Muscle layer of colon (tissue), 2 donors: ENCODE results near the gene ANKRD27.
A peak's percentile ranks its signal among the peaks of the same experiment; 100 is the strongest.
"Not testable (repeated sequence)": the region's sequence is repeated elsewhere in the genome, so short reads cannot be mapped to it uniquely, and the experiment has no call there.

Experiments used
- H3K27ac ChIP-seq: one replicate; pipeline ENCODE4 v1.7.0; 2013; ENCODE audit warnings: low read depth, mild to moderate bottlenecking, low read length, moderate library complexity
- H3K27me3 ChIP-seq, 2 donors: one replicate each; pipeline ENCODE4 v1.7.0; 2013; ENCODE audit warnings: low read length in 2 of 2, mild to moderate bottlenecking in 2 of 2; ENCODE audit not compliant: insufficient read depth in 2 of 2, control insufficient read depth in 1 of 2
- H3K36me3 ChIP-seq: one replicate; pipeline ENCODE4 v1.7.0; 2013; ENCODE audit warnings: mild to moderate bottlenecking, low read length; ENCODE audit not compliant: insufficient read depth
- H3K4me1 ChIP-seq: one replicate; pipeline ENCODE4 v1.7.0; 2013; ENCODE audit warnings: mild to moderate bottlenecking, low read length; ENCODE audit not compliant: insufficient read depth
- H3K4me3 ChIP-seq, 2 donors: one replicate each; pipeline ENCODE4 v1.7.0; 2013; ENCODE audit warnings: low read length in 2 of 2, low read depth in 1 of 2, mild to moderate bottlenecking in 1 of 2, moderate library complexity in 1 of 2
- H3K9ac ChIP-seq: one replicate; pipeline ENCODE4 v1.7.0; 2013; ENCODE audit warnings: low read length
- H3K9me3 ChIP-seq: one replicate; pipeline ENCODE4 v1.7.0; 2013; ENCODE audit warnings: mild to moderate bottlenecking, low read length
- donor health status: abdominal sarcoma.
- donor health status: Adenocarcinoma of cecum.

The ANKRD27 gene

DNA sequence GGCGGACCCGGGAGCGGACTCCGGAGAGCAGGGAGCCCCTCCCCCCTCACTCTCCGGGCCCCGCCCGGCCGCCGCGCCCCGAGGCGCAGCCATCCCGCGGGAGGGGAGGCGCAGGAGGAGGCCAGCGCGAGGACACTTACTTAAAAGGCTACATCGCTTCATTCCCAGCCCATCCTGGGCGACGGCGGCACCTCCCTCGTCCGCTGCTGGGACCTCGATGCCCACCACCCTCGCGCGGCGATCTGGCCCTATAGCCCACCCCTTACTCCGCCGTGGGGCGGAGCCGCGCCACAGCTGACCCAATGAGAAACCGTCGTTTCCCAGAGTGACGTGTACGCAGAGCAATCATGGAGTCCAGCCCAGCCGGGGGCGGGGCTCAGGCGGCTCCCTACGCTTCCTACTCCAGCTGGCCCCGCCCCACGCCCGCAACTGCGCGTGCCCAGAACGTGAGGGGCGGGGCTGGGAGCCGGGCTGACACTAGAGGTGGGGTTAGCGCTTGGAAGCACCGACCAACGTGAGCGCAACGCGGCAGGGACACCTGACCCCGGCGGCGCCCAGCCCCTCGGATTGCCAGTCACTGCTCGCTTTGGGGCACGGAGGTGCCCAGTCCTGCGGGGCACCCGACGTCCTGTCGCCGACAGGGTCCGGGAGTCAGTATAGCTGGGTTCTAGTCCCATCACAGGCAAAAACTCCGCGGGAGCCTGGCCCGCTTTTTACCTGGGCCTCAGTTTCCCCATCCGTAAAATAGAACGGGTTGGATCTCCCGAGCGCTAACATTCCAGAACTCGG, at the start of gene ANKRD27:
TSS of gene ANKRD27 (minus strand) at position 250 of the 789 bp plus-strand sequence. CDS start 16,165 bp downstream, outside the sequence.
- Histone ChIP-seq H3K27me3 (peaks cover 0 to 13% of the 10 kb centered on the region in 2 donors), H3K9me3 (no peaks in the 10 kb centered on the region), H3K27ac (peak within 1 kb of the TSS; percentile 93), H3K4me3 (peak within 1 kb of the TSS; percentile 80 to 90), H3K4me1 (peaks cover 14% of the 10 kb centered on the region), H3K36me3 (no peaks in the 10 kb centered on the region), H3K9ac (peak within 1 kb of the TSS; percentile 21)

DNA sequence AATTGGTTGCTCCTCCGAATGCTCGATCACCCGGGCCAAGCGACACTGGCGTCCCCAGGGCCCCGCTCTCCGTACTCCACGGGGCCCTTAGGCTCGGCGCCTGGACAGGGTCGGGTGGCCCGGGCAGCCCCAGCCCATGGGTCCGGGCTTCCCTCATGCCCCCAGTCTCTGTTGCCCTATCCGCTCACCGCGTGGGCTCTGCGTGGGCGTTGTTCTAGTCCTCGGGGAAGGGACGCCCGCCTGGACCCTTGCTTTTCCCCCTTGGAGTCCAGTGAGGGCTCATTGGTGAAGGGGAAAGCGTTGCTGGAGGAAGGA, 45.9 kb upstream of the ANKRD27 start:
- no peaks in the 10 kb centered on the region for H3K36me3 ChIP-seq
- no peak overlapping the region for H3K27ac ChIP-seq
- no peak overlapping the region for H3K9ac ChIP-seq
- H3K4me1 ChIP-seq, result no peaks in the 10 kb centered on the region
- no peaks in the 10 kb centered on the region for H3K9me3 ChIP-seq
- no peaks in the 10 kb centered on the region for H3K27me3 ChIP-seq
- H3K4me3 ChIP-seq, result no peak overlapping the region

DNA sequence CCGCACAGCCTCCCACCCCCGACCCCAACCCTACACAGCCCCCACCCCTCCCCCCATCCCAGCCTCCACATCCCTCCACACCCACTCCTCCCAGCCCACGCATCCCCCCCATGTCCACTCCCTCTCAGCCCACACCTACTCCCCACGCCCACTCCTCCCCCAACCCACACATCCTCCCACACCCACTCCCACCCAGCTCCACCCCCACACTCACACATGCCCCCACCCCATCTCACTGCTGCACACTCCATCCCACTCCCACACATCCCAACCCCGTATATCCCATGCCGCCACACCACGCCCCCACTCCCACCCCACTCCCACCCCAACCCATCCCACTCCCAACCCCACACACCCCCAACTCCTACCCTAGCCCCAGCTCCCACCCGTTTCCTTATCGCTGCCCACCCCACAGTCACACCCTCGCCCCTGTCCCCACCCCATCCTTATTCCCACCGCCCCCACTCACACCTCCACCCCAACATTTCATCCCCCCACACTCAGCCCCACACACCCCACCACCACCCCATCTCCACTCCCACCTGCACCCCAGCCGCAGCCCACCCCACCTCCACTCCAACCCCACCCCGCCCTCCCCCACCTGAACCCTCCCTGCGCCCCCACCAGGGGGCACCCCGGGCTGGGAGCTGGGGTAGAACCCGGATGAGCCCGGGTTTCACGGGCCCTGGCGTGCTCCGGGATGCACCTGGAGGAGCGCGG, 45.4 kb upstream of the ANKRD27 start:
- Histone ChIP-seq H3K27ac (no peak overlapping the region), H3K36me3 (no peaks in the 10 kb centered on the region), H3K27me3 (no peaks in the 10 kb centered on the region), H3K4me3 (no peak overlapping the region), H3K9ac (no peak overlapping the region), H3K9me3 (no peaks in the 10 kb centered on the region), H3K4me1 (no peaks in the 10 kb centered on the region)

DNA sequence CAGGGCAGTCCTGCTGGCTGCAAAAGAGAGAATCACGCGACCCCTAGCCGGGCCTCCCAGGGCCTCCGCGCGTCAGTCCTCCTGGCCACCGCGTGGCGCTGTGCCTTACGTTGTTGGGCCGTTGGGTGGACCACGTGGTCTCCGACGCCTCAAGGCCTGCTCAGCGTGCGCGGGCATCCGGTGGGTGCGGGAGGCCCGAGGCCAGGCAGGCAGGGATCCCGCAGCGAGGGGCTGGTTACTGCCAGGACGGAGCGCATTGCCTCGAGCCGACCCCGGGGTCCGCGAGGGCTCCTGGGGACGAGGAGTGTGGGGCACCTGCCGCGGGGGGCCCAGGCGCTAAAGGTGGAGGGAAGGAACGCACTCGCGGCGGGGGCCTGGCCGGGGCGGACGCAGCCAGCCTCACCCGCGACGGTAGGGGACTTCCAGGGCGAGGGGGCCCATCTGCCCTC, 44.7 kb upstream of the ANKRD27 start, which contains the start of gene TDRD12:
TSS of gene TDRD12 (plus strand) at position 157 of the 449 bp plus-strand sequence. CDS start 306 bp downstream, outside the sequence.
- Histone ChIP-seq H3K36me3 (no peaks in the 10 kb centered on the region), H3K9ac (no peak within 1 kb of the TSS), H3K9me3 (no peaks in the 10 kb centered on the region), H3K27me3 (no peaks in the 10 kb centered on the region), H3K27ac (no peak within 1 kb of the TSS), H3K4me3 (no peak within 1 kb of the TSS), H3K4me1 (no peaks in the 10 kb centered on the region)

DNA sequence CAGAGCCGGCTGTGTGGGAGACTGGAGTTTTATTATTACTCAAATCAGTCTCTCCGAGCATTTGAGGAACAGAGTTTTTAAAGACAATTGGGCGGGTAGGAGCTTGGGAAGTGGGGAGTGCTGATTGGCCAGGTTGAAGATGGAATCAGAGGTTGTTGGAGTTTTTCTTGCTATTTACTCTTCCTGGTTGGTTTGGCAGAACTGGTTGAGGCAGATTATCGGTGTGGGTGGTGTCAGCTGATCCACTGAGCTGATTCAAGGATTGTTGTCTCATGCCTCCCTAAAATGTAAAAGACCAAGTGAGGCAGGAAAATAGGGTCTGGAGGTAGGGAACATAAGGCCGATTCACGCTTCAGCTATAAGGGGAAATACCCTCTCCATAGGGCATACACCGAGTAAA, 43.3 kb upstream of the ANKRD27 start:
- Histone ChIP-seq H3K36me3 (no peaks in the 10 kb centered on the region), H3K27ac (no peak overlapping the region)

DNA sequence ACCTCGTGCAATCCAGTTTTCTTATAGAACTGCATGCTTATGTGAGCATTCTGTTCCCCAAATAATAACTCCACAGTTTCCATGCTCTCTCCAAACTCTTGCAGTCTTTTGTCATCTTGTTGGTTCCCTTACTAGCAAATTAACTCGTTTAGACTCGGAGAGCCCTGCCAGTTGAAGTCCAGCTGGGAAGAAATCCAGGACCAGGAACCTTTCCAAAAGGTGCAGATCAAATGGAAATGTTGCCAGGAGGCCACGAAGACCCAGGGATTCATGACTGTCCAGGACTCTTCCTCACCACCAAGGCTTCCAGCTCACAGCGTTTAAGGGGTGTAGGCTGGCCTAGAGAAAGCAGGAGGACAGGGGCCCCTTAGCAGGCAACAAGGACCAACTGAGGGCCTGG, 42.5 kb upstream of the ANKRD27 start:
- H3K27ac ChIP-seq, result no peak overlapping the region
- H3K36me3 ChIP-seq, result no peaks in the 10 kb centered on the region
- H3K4me1 ChIP-seq, result no peaks in the 10 kb centered on the region
- H3K9ac ChIP-seq, result no peak overlapping the region
- H3K27me3 ChIP-seq, result no peaks in the 10 kb centered on the region
- no peaks in the 10 kb centered on the region for H3K9me3 ChIP-seq
- no peak overlapping the region for H3K4me3 ChIP-seq

More for the DNA sequence above, 43.3 kb upstream of the ANKRD27 start:
- Histone ChIP-seq H3K27me3 (no peaks in the 10 kb centered on the region), H3K4me3 (no peak overlapping the region), H3K9me3 (no peaks in the 10 kb centered on the region), H3K4me1 (no peaks in the 10 kb centered on the region), H3K9ac (no peak overlapping the region)

DNA sequence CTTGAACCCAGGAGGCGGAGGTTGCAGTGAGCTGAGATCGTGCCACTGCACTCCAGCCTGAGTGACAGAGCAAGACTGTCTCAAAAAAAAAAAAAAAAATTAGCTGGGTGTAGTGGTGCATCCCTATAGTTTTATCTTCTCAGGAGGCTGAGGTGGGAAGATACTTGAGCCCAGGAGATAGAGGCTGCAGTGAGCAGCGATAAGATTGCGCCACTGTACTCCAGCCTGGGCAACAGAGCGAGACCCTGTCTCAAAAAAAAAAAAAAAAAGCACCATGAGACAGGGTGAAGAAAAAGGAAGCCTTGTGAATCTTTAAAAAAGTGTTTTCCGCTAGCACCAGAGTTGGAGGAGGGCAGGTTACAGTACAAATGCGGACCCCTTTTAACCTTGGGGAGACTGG, 41.2 kb upstream of the ANKRD27 start:
- H3K9ac ChIP-seq, H3K27ac ChIP-seq, H3K9me3 ChIP-seq, H3K4me3 ChIP-seq, H3K36me3 ChIP-seq, H3K27me3 ChIP-seq, H3K4me1 ChIP-seq: not testable (repeated sequence)

DNA sequence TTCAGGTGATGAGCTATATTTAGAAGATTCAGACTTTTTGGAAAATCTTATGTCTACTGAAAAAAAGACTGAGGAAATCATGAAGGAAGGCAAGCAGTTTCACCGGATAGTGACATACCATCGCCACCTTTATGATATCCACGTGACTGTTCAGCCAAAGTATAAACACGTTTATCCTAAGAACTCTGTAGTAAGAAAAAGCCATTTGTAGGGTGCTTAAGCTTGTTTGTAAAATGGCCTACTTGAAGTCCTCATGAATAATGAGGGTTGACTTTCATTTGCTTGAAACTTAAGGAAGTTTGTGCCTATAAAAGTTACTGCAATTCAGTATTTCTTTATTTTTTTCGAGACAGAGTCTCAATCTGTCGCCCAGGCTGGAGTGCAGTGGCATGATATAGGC, 36.8 kb upstream of the ANKRD27 start:
- H3K9me3 ChIP-seq, result no peaks in the 10 kb centered on the region
- no peaks in the 10 kb centered on the region for H3K4me1 ChIP-seq
- no peak overlapping the region for H3K9ac ChIP-seq
- no peaks in the 10 kb centered on the region for H3K27me3 ChIP-seq
- peaks cover 15% of the 10 kb centered on the region for H3K36me3 ChIP-seq
- no peak overlapping the region for H3K27ac ChIP-seq
- H3K4me3 ChIP-seq, result no peak overlapping the region

DNA sequence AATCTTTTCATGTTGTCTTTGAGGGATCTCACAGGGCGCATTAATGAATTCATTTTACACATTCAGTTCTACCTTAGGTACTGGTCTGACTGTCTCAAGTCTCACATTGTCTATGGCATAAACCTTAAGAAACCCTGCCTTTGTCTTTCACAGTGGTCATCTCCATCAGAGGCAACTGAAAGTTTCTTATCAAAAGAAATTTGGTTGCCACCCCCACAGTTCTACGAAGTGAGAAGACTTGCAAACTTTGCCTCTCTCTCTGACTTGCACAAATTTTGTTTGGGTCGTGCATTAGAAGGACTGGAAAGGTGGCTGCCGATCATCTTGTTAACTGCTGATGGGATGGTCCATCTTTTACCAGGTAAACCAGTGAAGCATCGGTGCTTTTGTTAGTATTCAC, 34.1 kb upstream of the ANKRD27 start:
- Histone ChIP-seq H3K9me3 (no peaks in the 10 kb centered on the region), H3K9ac (no peak overlapping the region), H3K4me1 (no peaks in the 10 kb centered on the region), H3K27ac (no peak overlapping the region), H3K36me3 (peaks cover 15% of the 10 kb centered on the region), H3K27me3 (no peaks in the 10 kb centered on the region), H3K4me3 (no peak overlapping the region)

DNA sequence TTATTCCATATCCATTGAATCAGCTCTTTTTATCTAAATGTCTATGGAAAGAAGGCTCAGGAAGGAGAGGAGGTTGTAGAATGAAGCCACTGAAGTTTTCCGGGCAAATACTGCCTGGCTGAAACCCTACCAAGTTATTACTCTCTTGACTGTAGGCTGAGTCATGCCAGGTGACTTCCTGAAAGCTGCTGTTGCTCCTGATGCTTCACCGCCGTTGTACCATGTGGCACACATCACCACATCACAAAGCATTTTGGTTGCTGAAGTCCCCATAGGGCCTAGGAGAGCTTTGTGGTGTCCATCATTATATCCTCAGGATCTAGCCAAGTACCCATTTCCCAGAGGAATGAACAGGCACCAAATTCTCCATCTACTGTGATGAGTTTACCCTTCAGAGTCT, 33.5 kb upstream of the ANKRD27 start:
- H3K4me1 ChIP-seq, result no peaks in the 10 kb centered on the region
- no peak overlapping the region for H3K27ac ChIP-seq
- H3K4me3 ChIP-seq, result no peak overlapping the region
- H3K36me3 ChIP-seq, result peaks cover 15% of the 10 kb centered on the region
- H3K9ac ChIP-seq, result no peak overlapping the region
- no peaks in the 10 kb centered on the region for H3K9me3 ChIP-seq
- no peaks in the 10 kb centered on the region for H3K27me3 ChIP-seq

DNA sequence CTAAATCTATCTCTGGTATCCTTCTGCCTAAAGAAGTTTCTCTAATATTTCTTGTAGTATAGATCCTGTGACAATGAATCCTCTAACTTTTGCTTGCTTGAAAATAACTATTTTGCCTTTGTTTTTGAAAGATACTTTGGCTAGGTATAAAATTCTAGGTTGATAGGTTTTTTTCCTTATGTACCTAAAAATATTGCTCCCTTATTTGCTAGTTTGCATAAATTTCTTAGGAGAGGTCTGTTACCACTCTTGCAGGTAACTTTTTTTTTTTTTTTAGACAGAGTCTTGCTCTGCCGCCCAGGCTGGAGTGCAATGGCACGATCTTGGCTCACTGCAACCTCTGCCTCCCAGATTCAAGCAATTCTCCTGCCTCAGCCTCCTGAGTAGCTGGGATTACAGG, 29.0 kb upstream of the ANKRD27 start:
- H3K9ac ChIP-seq, H3K9me3 ChIP-seq, H3K4me3 ChIP-seq, H3K4me1 ChIP-seq, H3K27me3 ChIP-seq, H3K27ac ChIP-seq: not testable (repeated sequence)
- H3K36me3 ChIP-seq, result peaks cover 16% of the 10 kb centered on the region
